HG03439 (cell line): ENCODE data around the gene CIDEB.

Source experiments
- ATAC-seq: cut with Tn5 transposase; IDR thresholded peaks from one replicate; pipeline ENCODE4 v1.9.1; 2021; ENCODE audit warnings: mild to moderate bottlenecking, moderate library complexity; ENCODE audit not compliant: unreplicated experiment

CIDEB gene

DNA sequence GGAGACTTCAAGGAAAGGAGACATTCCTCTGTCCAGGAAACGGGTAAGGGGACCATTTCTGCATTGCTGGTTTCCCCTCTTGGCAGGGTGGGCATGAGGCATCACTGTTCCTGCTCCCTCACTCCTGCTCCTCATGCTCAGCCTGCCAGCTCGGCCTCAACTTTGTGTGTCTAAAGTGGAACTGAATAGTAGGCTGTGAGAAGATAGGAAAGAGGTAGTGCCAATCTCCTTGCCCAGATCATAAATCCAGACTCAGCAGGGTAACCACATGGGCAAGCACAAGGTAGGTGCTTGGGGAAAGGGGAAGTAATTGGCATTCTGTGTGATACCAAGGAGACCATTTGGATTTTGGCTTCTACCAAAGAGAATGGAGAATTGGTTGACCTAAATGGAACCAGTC lies 6.1 kb upstream of the CIDEB start:
- ATAC-seq, result no peak

DNA sequence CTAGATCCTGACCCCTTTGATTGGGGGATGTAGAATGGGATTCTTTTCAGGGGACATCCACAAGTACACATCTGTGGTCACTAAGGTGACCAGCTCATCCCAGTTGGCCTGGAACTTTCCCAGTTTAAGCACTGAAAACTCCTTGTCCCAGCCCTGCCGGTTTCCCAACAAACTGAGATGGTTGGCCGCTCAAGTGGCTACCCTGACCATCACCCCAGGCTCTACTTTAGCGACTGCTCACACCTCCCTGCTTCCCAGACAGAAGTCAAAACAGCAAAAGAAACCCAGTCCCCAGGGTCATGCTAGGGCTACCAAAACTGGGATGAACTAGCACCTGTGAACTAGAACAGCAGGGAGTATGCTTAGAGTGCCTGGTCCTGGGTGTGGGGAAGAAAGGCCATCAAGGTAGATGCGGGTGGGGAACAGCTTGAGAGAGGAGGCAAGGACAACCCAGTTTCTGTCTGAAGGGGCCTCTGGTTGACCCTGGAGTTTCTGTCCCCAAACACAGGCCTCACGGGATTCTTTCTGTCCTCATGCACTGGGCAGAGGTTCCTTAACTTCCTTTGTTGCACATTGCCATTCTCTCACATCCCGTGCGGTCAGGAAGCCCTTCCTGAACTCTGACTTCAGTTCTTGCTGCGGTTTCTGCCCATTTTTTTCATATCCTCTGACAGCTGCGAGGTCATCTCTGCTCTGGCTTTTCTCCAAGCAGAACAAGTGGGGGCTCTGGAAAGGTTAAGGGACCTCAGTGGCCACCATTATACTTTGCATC lies 5.1 kb upstream of the CIDEB start:
- no peak for ATAC-seq

DNA sequence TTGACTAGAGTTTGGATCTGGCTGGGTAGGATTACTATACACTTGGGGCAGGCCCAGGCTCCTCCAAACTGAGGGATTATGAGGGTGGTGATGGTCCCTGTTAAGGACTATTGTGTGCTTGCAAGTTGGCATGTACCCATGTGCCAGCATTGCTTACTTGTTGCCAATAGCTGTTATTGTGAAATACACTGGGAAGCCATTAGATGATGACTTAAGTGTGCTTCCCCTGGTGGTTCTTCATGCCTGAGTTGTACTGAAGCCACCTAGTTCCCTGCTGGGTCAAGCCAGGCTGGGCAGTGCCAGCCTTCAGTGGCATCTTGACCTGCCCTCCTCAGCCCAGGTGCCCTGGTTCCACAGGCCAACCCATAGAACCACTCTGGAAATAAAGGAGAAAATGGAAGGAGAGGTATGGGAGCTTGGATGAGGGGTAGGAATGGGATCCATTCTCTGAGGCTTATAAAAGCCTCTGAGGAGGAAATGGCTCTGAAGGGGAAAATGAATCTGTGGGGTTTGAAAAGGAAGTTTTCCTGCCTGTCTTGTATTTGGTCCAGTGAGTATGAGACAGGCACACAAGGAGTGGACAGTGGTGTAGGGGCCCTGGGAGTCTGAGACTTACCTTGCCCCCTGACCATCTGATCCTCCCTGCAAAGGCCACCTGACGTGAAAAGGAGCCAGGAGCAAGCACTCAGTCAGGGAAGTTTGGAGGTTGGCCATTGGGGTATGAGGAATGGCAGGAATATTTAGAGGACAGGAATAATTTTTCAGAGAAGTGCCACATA lies 4.2 kb upstream of the CIDEB start:
- ATAC-seq, result no peak

DNA sequence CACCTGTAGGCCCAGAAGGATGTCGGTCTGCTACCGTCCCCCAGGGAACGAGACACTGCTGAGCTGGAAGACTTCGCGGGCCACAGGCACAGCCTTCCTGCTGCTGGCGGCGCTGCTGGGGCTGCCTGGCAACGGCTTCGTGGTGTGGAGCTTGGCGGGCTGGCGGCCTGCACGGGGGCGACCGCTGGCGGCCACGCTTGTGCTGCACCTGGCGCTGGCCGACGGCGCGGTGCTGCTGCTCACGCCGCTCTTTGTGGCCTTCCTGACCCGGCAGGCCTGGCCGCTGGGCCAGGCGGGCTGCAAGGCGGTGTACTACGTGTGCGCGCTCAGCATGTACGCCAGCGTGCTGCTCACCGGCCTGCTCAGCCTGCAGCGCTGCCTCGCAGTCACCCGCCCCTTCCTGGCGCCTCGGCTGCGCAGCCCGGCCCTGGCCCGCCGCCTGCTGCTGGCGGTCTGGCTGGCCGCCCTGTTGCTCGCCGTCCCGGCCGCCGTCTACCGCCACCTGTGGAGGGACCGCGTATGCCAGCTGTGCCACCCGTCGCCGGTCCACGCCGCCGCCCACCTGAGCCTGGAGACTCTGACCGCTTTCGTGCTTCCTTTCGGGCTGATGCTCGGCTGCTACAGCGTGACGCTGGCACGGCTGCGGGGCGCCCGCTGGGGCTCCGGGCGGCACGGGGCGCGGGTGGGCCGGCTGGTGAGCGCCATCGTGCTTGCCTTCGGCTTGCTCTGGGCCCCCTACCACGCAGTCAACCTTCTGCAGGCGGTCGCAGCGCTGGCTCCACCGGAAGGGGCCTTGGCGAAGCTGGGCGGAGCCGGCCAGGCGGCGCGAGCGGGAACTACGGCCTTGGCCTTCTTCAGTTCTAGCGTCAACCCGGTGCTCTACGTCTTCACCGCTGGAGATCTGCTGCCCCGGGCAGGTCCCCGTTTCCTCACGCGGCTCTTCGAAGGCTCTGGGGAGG lies 3.1 kb upstream of the CIDEB start, which contains the start of gene LTB4R:
Gene LTB4R (plus strand): TSS at position 857 of the 959 bp plus-strand sequence. CDS start 4,150 bp downstream, outside the sequence.
- ATAC-seq, result peak; percentile 69

GRCh38 chr14:24310265-24310645 lies 2.5 kb upstream of the CIDEB start:
- no peak for ATAC-seq

DNA sequence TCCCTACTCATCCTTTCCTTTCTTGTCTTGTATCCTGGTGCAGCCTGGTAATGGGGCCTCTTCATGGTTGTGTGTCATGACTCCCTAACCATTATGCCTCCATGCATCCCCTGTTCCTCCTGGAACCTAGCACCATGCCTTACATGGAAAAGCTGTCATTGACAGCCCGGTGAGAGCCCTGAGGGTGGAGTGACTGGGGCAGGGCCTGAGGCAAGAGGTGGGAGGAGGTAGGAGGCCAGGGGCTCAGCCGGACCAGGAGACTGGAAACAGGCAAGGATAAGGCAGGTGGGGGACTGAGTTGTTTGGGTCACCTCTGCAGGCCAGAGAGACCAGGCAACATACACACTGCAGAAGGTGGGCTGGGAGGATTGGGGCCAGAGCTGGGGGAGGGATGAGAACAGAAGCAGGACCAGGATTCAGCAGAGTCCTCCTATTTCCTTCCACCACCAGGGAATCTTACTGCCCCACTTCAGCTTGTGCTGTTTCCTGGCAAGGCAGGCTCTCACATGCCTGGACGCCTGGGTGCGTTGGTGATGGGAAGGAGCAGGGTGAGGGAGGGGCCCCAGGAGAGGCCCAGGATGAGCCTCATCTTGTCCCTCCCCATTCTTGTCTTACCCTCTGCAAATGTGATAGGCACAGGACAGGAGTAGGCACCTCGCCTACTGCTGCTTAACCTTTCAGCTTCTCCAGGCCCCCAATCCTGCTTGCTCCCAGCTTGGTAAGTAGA lies 1.9 kb upstream of the CIDEB start, which contains the start of gene LTB4R2:
Gene LTB4R2 (plus strand): TSS at position 603 of the 727 bp plus-strand sequence. CDS start 525 bp downstream, outside the sequence.
- ATAC-seq, result no peak

GRCh38 chr14:24308342-24309124 lies 756 bp upstream of the CIDEB start:
- ATAC-seq, result no peak

DNA sequence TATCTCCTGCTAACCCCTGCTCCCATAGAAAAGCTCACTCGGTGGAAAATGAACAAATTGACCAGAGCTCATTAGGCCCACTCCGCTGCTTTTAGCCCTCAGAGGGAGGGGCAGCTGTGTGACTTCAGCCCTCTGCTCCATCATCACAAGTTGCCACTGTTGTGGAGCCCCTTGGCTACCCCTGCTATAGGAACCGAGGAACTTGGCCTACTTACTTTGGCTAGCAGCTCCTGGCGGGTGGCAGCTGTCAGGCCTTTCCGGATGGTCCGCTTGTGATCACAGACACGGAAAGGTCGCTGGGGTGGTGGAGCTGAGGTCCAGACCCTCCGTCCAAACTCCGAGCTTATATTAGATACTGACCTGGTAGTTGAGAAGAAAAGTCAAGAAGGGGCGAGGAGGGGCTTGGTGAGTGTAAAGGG lies 612 bp downstream of the CIDEB start:
- no peak for ATAC-seq

GRCh38 chr14:24304019-24304387 lies 3.8 kb downstream of the CIDEB start:
- no peak for ATAC-seq

DNA sequence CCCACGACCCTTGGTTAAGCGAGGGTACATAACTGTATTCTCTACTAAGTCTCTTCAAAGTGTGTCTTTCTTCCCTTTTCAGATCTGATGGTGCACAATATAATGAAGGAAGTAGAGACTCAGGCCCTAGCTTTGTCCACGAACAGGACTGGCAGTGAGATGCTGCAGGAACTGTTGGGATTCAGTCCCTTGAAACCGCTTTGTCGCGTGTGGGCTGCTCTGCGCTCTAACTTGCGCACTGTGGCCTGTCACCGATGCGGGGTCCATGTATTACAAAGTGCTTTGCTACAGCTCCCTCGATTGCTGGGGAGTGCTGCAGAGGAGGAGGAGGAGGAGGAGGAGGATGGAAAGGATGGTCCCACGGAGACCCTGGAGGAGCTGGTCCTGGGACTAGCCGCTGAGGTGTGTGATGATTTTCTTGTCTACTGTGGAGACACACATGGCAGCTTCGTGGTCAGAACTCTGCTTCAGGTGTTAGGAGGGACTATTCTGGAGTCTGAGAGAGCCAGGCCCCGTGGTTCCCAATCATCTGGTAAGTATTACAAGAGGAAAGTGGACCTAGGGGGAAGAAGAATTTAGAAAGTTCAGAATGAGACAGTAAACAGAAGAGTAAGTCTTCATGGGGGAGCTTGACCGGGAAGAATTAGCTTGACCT lies 7.3 kb downstream of the CIDEB start:
- no peak for ATAC-seq

DNA sequence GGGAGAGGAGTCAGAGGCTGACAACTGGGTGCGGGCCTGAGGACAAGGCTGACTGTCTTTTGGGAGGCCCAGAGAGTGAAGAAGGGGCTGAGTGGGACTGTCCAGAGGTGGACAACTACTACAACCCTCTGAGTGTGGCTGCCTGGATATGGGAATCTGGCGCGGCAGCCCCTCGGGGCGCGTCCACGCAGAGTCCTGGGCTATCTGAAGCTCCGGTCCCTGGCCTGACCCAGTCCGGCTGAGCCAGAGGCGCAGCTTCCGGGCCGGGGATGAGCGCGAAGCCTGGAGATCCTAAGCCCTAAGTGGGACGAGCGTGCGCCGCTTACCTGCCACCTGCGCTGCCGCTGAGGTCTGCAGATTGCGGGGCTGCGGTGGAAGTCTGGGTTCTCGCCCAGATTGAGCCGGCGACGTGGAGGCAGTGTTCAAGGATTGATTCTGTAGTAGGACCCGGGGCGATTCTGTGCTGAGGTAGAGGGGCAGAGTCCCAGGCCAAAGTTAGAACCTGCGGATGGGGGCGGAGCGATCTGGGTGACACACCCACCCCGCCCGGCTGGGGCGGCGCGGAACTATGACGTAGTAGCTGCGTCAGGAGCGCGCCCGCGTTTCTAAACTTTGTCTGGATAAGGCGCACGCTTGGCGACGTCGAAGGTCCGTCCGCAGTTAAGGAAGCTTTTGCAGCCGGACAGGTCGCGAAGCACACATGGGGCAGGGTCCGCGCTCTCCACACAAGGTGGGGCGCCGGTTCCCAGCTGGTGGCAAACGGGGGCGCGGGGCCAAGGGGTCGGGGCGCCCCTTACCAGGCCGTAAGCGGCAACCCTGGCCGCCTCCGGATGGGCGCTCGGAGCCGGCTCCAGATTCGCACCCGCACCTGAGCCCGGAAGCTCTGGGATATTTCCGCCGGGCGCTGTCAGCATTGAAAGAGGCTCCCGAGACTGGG lies 8.3 kb downstream of the CIDEB start, which contains the start of the genes DHRS1 and NOP9:
Gene DHRS1 (minus strand): TSS at position 526 of the 937 bp plus-strand sequence. CDS start 674 bp downstream, outside the sequence.
Gene NOP9 (plus strand): TSS at position 596 of the 937 bp plus-strand sequence. CDS start 105 bp downstream, at position 701.
- peak; percentile 84 for ATAC-seq

GRCh38 chr14:24298892-24299254 lies 8.9 kb downstream of the CIDEB start:
- no peak for ATAC-seq

GRCh38 chr14:24297190-24297964 lies 10.4 kb downstream of the CIDEB start:
- ATAC-seq, result no peak

GRCh38 chr14:24296341-24297157 lies 11.2 kb downstream of the CIDEB start:
- ATAC-seq, result peak; percentile 44

- no peak for ATAC-seq
These were observed 14.3 kb downstream of the CIDEB start for GRCh38 chr14:24293525-24293924.
